ENCODE measurements around the gene DGKG. TPM values are rescaled to one million over a fixed set of nuclear protein-coding genes. Genes with fewer than 3 reads are reported as not detected.
A peak's percentile ranks its signal among the peaks of the same experiment; 100 is the strongest.

The DGKG gene
- total and polyA plus RNA-seq, 12 donors = 7.2 to 75.7 (median 41.4) TPM

DNA sequence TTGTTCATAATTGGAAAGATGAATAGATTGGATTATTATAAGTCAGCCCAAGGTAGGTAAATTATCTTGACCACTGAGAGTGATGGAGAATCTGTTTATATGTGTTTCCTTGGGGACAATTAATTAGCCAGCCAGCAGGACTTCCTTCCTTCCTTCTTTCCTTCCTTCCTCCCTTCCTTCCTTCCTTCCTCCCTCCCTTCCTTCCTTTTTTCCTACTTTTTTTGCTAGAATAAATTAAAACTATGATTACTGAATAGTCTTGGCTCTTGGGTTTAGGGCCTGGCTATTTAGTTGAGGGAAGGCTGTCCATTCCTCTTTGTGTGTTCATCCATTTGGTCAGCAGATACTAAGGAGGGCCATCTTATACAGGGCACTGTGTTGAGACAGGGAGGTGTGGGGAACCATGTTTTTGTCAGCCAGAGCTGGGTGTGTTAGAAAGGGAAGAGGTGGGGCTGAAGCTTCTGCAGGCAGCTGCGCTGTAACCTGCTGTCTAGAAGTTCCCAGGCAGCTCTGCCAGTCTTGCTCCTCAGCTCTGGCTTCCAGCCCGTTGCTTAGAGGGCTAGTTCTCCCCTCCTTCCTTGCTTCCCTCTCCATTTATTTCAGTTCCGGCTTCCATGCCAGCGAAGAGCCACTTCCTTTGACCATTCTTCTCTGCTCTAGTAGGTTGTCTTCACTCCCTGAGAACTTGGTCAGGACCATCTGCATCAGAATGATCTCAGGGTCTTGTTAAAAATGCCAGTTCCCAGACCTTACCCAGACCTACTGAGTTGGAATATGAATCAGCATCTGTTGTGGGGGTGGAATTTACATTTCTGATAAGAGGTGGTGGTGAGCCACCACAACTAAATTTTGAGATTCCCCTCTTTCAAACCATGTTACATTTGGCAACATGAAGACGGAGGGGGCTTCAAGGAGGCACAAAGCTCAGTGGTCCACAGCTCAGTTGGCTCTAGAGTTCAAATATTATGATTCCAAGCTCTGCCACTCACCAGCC is 113.9 kb downstream of the DGKG start:
- Histone ChIP-seq H3K4me1 (peaks cover 0 to 2% (median 0%) of the 10 kb centered on the region in 9 donors), H3K27me3 (peaks cover 0 to 3% (median 0%) of the 10 kb centered on the region in 7 donors), H3K36me3 (peaks cover 0 to 39% (median 0%) of the 10 kb centered on the region in 9 donors), H3K4me3 (no peak overlapping the region), H3K9me3 (no peaks in the 10 kb centered on the region), H3K27ac (no peak overlapping the region)
- WGBS, 2 donors = 64 to 84% methylated on average over 5 of the region's 5 CpGs
- ATAC-seq (peak in 4 of 8 donors; percentile 17 to 57 (median 45)), DNase-seq (no peak)
- TF ChIP-seq, protein P1, sequence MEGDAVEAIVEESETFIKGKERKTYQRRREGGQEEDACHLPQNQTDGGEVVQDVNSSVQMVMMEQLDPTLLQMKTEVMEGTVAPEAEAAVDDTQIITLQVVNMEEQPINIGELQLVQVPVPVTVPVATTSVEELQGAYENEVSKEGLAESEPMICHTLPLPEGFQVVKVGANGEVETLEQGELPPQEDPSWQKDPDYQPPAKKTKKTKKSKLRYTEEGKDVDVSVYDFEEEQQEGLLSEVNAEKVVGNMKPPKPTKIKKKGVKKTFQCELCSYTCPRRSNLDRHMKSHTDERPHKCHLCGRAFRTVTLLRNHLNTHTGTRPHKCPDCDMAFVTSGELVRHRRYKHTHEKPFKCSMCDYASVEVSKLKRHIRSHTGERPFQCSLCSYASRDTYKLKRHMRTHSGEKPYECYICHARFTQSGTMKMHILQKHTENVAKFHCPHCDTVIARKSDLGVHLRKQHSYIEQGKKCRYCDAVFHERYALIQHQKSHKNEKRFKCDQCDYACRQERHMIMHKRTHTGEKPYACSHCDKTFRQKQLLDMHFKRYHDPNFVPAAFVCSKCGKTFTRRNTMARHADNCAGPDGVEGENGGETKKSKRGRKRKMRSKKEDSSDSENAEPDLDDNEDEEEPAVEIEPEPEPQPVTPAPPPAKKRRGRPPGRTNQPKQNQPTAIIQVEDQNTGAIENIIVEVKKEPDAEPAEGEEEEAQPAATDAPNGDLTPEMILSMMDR (IDR thresholded peaks at IDR 0.05) = no peak
- intact Hi-C loops (cut with DNase I) = loop anchor here in 2 of 10 donors (10.0 kb wide), 2 partner anchors 133 to 263 kb away; no protein-coding TSS in a partner anchor

DNA sequence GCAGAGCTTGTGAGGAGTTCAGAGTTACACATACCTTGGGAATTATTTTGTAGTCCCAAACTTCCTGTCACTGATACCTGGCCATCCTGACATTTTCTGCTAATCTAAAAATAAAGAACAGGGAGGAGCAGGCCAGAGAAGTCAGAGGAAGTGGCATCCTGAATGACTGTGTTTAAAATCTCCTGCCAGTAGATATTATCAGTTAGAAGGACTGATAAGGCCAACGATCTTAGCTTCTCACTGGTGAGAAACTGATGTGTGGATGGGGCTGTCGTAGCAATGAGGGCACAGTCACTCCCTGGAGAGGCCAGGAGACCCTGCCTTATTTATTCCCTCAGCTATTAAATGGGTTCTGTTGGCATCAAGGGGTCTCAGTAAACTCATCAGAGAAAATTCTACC is 115.1 kb downstream of the DGKG start:
- H3K36me3 ChIP-seq = peaks cover 0 to 32% (median 0%) of the 10 kb centered on the region in 9 donors
- TF ChIP-seq, protein P1 (IDR thresholded peaks at IDR 0.05) = no peak
- no peak for ATAC-seq
- H3K27me3 ChIP-seq = no peaks in the 10 kb centered on the region
- H3K4me3 ChIP-seq = no peak overlapping the region
- no peak for DNase-seq
- no peaks in the 10 kb centered on the region for H3K9me3 ChIP-seq
- H3K4me1 ChIP-seq = peaks cover 3 to 14% (median 12%) of the 10 kb centered on the region in 9 donors
- intact Hi-C loops (cut with DNase I) = loop anchor here in 2 of 10 donors (10.0 kb wide), 2 partner anchors 132 to 262 kb away; no protein-coding TSS in a partner anchor
- 38 to 43% methylated on average over 2 of the region's 2 CpGs for WGBS, 2 donors
- no peak overlapping the region for H3K27ac ChIP-seq

DNA sequence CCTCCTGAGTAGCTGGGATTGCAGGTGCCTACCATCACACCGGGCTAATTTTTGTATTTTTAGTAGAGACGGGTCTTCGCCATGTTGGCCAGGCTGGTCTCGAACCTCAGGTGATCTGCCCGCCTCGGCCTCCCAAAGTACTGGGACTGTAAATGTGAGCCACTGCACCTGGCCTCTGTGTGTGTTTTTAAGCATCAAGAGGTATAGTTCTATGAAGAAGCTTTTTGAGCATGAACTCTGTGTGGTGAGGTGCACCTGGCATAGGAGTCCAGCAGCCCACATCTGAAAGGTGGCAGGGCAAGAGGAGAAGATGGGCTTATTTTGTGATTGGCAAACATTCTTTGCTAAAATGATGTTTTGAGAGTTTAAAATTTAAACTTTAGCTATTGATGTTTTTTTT is 118.0 kb downstream of the DGKG start:
- intact Hi-C loops (cut with DNase I) = loop anchor here in 8 of 10 donors (5.0 to 10.0 kb wide), 4 partner anchors 129 to 262 kb away; no protein-coding TSS in a partner anchor
- ATAC-seq = no peak
- Histone ChIP-seq H3K36me3 (peaks cover 0 to 14% (median 0%) of the 10 kb centered on the region in 9 donors), H3K9me3 (no peaks in the 10 kb centered on the region), H3K4me1 (peaks cover 6 to 29% (median 20%) of the 10 kb centered on the region in 9 donors), H3K27ac (no peak overlapping the region), H3K4me3 (no peak overlapping the region), H3K27me3 (no peaks in the 10 kb centered on the region)
- no peak for DNase-seq
- TF ChIP-seq, protein P1 (IDR thresholded peaks at IDR 0.05) = no peak
- WGBS, 2 donors = 98% methylated on average over 6 of the region's 6 CpGs

Data from heart right ventricle (tissue), 16 donors.